GM11168 (cell line): Measurements from ENCODE around the gene EIF3B.

Experiments
- in situ Hi-C: fragments of 300-500 bp; cut with MboI; formaldehyde crosslinking; loops from one replicate; pipeline ENCODE4 v1.12.0; 2022; ENCODE audit warnings: low sequenced_read_pairs; ENCODE audit not compliant: unreplicated experiment

The EIF3B gene

DNA sequence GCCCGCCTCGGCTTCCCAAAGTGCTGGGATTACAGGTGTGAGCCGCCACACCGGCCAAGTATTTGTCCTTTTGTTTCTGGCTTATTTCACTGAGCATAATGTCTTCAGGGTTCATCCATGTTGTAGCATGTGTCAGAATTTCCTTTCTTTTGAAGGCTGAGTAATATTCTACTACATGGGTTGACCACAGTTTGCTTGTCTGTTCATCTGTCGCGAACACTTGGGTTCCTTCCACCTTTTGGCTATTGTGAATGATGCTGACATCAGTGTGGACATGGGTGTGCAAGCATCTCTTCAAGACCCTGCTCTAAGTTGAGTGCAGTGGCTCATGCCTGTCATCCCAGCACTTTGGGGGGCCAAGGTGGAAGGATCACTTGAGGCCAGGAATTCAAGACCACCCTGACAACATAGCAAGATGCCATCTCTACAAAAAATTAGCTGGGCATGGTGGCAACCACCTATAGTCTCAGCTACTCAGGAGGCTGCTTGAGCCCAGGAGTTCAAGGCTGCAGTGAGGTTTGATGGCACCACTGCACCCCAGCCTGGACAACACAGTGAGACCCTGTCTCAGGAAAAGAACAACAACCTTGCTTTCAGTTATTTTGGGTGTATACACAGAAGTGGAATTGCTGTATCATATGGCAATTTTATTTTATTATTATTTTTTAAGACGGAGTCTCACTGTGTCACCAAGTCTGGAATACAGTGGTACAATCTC is 65.7 kb downstream of the EIF3B start:
- in situ Hi-C loops: no loop called here

DNA sequence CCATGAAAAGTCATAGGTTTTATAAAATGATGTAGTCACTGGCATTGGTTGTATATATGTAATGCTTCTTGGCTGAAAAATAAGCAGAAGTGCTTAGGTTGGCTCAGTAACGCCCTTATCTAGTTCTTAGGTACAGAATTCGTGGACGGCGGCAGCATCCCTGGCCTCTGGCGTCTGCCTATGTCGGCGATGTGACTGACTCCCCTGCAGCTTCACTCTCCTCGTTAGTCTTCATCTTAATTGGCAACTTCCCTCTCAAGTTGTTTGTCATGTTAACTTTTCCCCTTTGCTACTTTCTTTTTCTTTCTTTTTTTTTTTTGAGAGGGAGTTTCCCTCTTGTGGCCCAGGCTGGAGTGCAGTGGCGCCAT is 67.3 kb downstream of the EIF3B start:
- in situ Hi-C loops: no loop called here

DNA sequence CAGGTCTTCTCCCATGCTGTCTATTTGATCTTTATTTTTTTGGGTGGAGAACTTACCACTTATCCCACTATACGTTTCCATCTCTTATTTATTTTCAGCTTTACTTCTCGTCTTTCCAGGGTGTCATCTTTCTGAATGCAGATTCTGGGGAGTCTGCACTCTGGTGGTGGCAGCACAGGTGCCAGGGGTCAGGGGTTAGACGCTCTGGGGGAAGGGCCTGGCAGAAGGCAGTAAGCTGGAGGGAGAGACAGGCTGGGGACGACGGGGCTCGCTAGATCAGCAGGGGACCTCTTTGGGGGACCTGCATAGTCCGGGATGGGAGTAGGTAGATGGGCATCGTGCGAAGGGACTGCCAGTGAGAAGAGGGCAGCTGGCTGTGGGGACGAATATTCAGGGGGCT is 71.1 kb downstream of the EIF3B start:
- in situ Hi-C loops: no loop called here
